Fibroblast of skin of left quadriceps (primary cell): Measurements from ENCODE around the gene DSCAM.
A peak's percentile ranks its signal among the peaks of the same experiment; 100 is the strongest.

Experiments
- DNase-seq, 2 experiments: peaks; one replicate each; pipeline ENCODE4 v3.0.0-alpha.2; 2013; ENCODE audit warnings: low read depth in 2 of 2

Gene DSCAM

DNA sequence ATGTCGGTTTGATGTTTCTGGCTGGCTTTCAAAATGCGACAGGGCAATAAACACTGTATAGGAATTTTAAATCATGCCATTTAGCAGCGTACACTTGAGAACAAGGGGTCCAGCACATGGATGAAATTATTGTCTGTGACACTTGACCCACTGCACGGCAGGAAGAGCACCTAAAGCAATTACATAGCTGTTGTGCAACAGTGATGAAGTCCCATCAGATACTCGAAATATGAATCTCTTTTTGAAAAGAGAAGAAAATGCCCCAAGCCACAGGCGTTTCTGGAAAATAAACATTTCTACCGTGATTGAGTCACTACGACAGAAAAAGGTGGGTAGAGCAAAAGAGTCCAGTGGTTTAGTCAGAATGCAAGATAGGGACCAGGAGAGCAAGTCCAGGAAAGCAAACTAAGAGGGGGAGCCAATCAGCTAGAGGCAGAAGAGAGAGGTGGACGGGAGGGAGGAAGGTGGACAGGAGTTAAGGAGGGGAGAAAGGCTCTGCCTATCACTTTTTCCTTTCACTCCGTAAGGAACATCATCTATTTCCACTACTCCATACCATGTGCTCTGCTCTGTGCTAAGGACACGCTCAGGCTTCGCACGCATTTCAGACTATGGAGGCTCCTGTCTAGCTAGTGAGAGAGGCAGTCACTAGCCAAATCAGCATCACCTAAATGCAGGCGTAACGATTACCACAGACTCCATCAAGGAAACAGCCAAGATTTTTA, 6.4 kb downstream of the DSCAM start:
- DNase-seq, result no peak

GRCh38 chr21:40839521-40839920, 7.4 kb downstream of the DSCAM start:
- no peak for DNase-seq

DNA sequence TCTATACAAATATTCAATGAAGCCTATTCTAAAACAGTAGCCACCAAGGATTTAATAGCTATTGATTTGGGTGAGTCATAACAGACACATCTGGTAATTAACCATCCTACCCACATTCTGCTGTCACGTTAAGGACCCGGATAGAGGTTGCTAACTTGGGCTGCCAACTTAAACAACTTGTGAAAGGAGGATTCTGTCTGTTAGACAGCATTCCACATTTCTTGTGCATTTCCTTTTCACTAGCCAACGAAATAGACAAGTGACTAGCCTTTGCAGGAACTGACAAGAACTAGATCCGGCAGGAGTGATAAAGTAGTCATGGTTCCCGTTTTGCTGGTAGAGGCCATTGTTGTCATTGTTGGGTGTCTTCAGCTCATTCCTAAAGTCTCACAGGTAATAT, 9.5 kb downstream of the DSCAM start:
- peak; percentile 44 to 45 for DNase-seq

GRCh38 chr21:40835184-40835694, 11.7 kb downstream of the DSCAM start:
- no peak for DNase-seq

GRCh38 chr21:40833184-40833583, 13.8 kb downstream of the DSCAM start:
- no peak for DNase-seq

GRCh38 chr21:40832316-40832715, 14.6 kb downstream of the DSCAM start:
- no peak for DNase-seq

- DNase-seq, result no peak
Measured at GRCh38 chr21:40830836-40831235, 16.1 kb downstream of the DSCAM start.

GRCh38 chr21:40829791-40830190, 17.2 kb downstream of the DSCAM start:
- no peak for DNase-seq

- no peak for DNase-seq
Measured at GRCh38 chr21:40829308-40829707, 17.6 kb downstream of the DSCAM start.

- DNase-seq, result no peak
Measured at GRCh38 chr21:40827509-40827908, 19.4 kb downstream of the DSCAM start.

DNA sequence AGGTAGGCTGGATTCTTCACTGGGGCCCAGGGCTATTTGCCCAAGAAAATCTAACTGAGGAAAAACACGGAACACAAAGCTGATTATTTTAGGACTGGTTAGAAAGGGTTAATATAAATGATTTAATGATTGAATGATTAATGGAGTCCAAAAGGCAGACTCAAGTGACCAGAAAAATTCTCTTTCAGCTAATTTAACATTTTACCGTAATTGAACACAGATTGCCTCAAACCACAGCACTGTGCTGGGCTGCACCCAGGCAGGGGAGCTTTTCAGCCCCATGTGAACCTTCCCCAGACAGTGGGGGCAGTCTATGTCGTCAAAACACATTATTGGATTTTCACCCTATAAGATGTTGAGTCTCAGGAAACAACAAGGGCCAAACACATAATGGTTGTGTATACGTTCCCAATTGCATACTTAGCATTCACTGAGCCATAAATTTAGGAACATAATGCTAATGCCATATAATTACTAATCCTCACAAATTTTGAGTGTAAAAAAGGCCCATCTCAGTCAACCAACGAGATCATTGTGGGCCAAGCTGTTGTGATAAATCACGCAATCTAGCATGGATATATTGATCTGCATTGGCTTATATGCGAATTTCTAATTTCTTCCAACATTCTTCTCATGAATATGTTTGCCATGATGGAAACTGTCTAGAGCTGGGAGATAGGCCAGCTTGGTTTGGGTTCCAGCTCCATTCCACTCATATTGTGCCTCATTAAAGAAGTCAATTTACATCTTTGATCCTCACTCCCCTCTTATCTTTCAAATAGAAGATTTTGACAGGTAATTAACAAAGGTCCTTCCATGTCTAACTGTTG, 27.7 kb downstream of the DSCAM start:
- peak; percentile 81 to 82 for DNase-seq

GRCh38 chr21:40813918-40814317, 33.0 kb downstream of the DSCAM start:
- no peak for DNase-seq

GRCh38 chr21:40809673-40810197, 37.2 kb downstream of the DSCAM start:
- no peak for DNase-seq

GRCh38 chr21:40803101-40803500, 43.9 kb downstream of the DSCAM start:
- no peak for DNase-seq

DNA sequence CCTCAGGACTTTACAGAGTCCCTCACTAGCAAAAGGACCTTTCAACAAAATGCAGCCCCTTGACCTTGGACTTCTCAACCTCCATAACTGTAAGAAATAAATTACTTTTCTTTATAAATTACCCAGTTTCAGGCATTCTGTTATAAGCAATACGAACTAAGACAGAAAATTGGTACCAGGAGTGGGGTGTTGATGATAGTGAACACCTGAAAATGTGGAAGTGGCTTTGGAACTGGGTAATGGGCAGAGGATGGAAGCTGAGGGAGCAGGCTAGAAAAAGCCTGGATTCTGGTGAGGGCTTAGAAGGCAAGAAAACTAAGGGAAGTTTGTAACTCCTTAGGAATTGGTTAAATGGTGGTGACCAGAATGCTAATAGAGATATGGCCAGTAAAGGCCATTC, 46.8 kb downstream of the DSCAM start:
- DNase-seq, result no peak

DNA sequence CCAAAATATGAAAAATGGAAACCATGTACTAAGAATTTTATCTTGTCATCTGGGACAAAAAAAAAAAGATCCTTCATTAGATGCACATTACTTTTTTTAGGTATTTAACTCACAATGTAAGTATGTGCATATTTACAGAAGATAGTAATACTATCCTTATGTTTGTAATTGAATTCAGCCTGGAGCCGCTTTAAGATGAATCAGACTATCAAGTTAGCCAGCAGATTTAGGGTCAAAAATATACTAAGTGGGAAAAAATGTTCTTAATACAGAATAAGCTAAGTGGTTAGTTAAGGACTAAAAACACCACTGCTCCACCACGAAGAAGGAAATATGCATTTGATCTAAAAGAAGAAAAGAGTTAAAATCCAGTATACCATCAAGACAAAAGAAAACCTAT, 49.1 kb downstream of the DSCAM start:
- DNase-seq, result peak; percentile 71 to 76

DNA sequence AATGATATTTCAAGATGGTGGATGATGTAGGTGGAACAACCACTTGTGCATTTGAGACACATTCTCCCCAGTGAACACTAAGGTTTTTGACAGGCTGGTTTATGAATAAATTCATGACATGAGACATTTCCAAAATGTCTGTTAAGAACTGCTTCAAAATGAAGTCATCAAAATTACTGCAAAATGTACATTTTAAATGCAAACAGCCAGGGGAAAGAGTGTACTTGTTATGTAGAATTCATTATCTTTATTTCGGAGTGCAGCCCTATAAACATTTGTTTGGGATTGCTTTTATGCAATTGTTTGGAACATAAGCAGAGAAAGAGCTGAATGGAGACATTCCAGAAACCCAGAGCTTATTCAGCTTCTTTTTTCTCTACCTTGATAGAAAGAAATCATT, 49.5 kb downstream of the DSCAM start:
- no peak for DNase-seq

DNA sequence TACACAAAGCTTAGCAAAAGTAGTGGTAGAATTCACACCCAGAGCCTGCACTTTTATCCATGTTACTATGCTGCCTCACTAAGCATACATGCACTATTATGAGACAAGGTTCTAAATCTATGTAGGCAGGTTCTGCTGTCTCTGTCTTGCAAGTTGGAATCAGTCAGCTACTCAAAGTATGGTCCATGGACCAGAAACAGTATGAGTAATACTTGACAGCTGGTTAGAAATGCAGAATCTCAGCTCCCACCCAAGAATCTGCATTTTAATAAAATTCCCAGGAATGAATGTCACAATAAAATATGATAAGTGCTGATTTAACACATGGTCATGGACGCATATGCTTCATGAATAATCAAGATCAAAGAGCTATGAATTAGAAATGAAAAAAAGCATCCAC, 50.5 kb downstream of the DSCAM start:
- no peak for DNase-seq

DNA sequence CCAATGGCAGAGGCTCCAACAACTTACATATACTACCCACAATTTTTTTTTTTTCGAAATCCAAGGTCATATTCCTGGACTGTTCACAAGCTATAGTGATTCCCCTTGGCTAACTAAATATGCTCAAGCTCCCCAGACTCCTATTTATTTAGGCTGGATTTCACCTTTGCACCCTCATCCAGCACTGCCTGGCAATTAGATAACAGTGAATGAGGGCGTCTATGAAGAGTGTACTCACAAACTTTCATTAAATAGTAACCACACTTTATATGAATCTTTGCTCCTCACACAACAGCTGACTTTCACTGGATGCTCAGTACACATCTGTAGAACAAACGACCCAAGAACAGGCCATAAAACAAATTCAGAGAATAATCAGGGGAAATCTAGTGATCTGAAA, 51.6 kb downstream of the DSCAM start:
- DNase-seq, result no peak

DNA sequence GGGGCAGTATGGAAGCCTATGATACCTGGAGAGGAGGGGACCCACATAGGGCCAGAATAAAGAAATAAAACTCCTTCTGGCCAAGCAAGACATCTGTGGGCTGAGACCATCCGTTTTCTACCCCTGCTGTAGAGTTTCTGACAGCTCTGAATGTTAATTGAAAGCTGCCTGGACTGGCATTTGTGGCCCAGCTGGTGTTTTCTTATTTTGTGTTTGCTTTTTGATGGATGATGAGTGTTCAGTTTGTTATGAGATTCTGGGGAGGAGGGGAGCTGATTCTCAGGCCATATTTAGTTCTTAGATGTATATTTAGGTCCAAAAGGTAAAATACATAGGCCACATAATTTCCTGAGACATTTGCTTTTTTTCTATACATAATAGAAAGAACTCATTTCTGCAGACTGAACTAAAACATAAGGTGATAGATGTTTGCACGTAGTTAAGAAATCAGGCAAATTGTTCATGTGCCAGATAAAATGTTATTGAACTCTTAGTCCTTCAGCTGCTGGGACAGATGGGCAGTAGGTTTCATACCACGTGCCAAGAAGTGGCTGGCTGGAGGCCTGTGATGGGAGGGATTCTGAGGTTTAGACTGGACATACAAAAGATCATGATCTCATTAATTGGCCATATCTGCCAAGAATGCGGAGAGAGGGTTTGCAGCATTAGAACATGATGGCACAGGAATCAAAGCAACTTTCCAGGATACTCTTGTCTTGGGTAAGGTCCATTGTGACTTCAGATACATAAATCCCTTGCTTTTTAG, 54.1 kb downstream of the DSCAM start:
- no peak for DNase-seq

GRCh38 chr21:40788635-40789034, 58.3 kb downstream of the DSCAM start:
- DNase-seq, result no peak

- no peak for DNase-seq
Measured at GRCh38 chr21:40783404-40783803, 63.6 kb downstream of the DSCAM start.
